Ishikawa (cell line): ENCODE data around the gene TYMP.
A peak's percentile ranks its signal among the peaks of the same experiment; 100 is the strongest.

Experiments
- EP300 ChIP-seq: IDR thresholded peaks from 2 replicates; pipeline ENCODE4 v1.6.1; 2012; ENCODE audit warnings: borderline replicate concordance
- MAX ChIP-seq: IDR thresholded peaks from 2 replicates; pipeline ENCODE4 v1.6.1; 2012
- RAD21 ChIP-seq: IDR thresholded peaks from 2 replicates; pipeline ENCODE4 v1.6.1; 2012; ENCODE audit warnings: low read depth
- YY1 ChIP-seq: IDR thresholded peaks from 2 replicates; pipeline ENCODE4 v1.6.1; 2012; ENCODE audit warnings: low read depth
- ZBTB7A ChIP-seq: IDR thresholded peaks from 2 replicates; pipeline ENCODE4 v1.6.1; 2012; ENCODE audit warnings: low read depth

- TF ChIP-seq ZBTB7A (peak; percentile 57; the same call in 1 of the 2 replicates), MAX (no peak; the same call in 1 of the 2 replicates), EP300 (no peak), RAD21 (peak; percentile 54; the same call in 1 of the 2 replicates), YY1 (0 out of 2 replicates have a peak, but pooled peaks have one; percentile 27)
Measured at GRCh38 chr22:50562523-50563412, 33.0 kb upstream of the TYMP start, which contains the start of gene SYCE3.
